Right cardiac atrium (tissue), 5 donors: ENCODE results near the gene B3GNT7. TPM values are rescaled to one million over a fixed set of nuclear protein-coding genes. Genes with fewer than 3 reads are reported as not detected.
"Not testable (repeated sequence)": the region's sequence is repeated elsewhere in the genome, so short reads cannot be mapped to it uniquely, and the experiment has no call there.

ENCODE experiments used
- ATAC-seq, 2 donors: fragments of 200-7000 bp; cut with Tn5 transposase; one replicate each; pipeline versions ENCODE4 v1.8.0 to v1.9.1; 2020; ENCODE audit warnings: moderate library complexity in 2 of 2, mild to moderate bottlenecking in 1 of 2
- DNase-seq, 3 donors: peaks; one replicate each; pipeline ENCODE4 v3.0.0-alpha.2; 2020
- H3K27ac ChIP-seq: one replicate; pipeline ENCODE4 v1.5.1; 2013; ENCODE audit warnings: mild to moderate bottlenecking, low read length, control low read depth, moderate library complexity
- H3K27me3 ChIP-seq: one replicate; pipeline ENCODE4 v1.6.1; 2013; ENCODE audit not compliant: control insufficient read depth, insufficient read depth
- H3K4me1 ChIP-seq: one replicate; pipeline ENCODE4 v1.6.1; 2013; ENCODE audit warnings: low read length; ENCODE audit not compliant: control insufficient read depth, insufficient read depth
- H3K4me3 ChIP-seq: one replicate; pipeline ENCODE4 v1.5.1; 2013; ENCODE audit warnings: low read length, control low read depth
- H3K9me3 ChIP-seq: one replicate; pipeline ENCODE4 v1.6.1; 2013; ENCODE audit warnings: low read length; ENCODE audit not compliant: control insufficient read depth
- WGBS: extraction: QIAGEN DNeasy Blood & Tissue Kit; methylation state at CpG from one replicate; pipeline ENCODE4 v1.1.7; 2013; 5-methylcytosine and 5-hydroxymethylcytosine counted together
- intact Hi-C, 4 donors: fragments of 100-400 bp; cut with DNase I; formaldehyde crosslinking; loops; one replicate each; pipeline versions ENCODE4 v1.11.0 to v1.14.0; 2022 to 2023
- long read RNA-seq, 4 donors: library from polyadenylated mRNA; unstranded; transcript quantifications; one replicate each; pipeline ENCODE4 v2.0.0, GENCODE V29; 2020 to 2021
- polyA plus RNA-seq: library from polyadenylated mRNA; stranded (reverse); fragments of 200-250 nt; gene quantifications from one replicate; pipeline ENCODE4 v1.2.3, GENCODE V29; 2013
- total RNA-seq, 4 donors: library from RNA; stranded (reverse); fragmentation: NEBNext Ultra II Directional; extraction: Animal tissue kit (Norgen Biotek cat#: 25700); gene quantifications; one replicate each; pipeline ENCODE4 v1.2.1, GENCODE V29; 2021
- donor health status: healthy with polysubstance abuse.
- donor health status: DM: no; HTN: yes; CAD: no.
- donor health status: DM: no; HTN: no; CAD: no.
- donor health status: DM: no; HTN: yes; CAD: no; lungs with severe emphysema.
- donor health status: DM: yes; HTN: yes; CAD: no.

B3GNT7 gene
- 1 to 10 TPM; 4.1 to 7.3 (median 5.9) TPM for total RNA-seq
- 2.5 TPM for polyA plus RNA-seq
- long read RNA-seq, donor 1, transcript B3GNT7-201 (2 exons, 3,706 nt): major isoform, 6 of 9 reads
- long read RNA-seq, donor 1, partial matches to known transcripts: 0 of 9 reads
- long read RNA-seq, donor 1, other reads (novel, unspliced or antisense): 3 of 9 reads
- long read RNA-seq, donor 2, partial matches to known transcripts: 0 of 3 reads
- long read RNA-seq, donor 2, other reads (novel, unspliced or antisense): 0 of 3 reads
- long read RNA-seq, donor 3, partial matches to known transcripts: 0 of 2 reads
- long read RNA-seq, donor 3, other reads (novel, unspliced or antisense): 2 of 2 reads
- long read RNA-seq, donor 4, partial matches to known transcripts: 0 of 2 reads
- long read RNA-seq, donor 4, other reads (novel, unspliced or antisense): 1 of 2 reads

DNA sequence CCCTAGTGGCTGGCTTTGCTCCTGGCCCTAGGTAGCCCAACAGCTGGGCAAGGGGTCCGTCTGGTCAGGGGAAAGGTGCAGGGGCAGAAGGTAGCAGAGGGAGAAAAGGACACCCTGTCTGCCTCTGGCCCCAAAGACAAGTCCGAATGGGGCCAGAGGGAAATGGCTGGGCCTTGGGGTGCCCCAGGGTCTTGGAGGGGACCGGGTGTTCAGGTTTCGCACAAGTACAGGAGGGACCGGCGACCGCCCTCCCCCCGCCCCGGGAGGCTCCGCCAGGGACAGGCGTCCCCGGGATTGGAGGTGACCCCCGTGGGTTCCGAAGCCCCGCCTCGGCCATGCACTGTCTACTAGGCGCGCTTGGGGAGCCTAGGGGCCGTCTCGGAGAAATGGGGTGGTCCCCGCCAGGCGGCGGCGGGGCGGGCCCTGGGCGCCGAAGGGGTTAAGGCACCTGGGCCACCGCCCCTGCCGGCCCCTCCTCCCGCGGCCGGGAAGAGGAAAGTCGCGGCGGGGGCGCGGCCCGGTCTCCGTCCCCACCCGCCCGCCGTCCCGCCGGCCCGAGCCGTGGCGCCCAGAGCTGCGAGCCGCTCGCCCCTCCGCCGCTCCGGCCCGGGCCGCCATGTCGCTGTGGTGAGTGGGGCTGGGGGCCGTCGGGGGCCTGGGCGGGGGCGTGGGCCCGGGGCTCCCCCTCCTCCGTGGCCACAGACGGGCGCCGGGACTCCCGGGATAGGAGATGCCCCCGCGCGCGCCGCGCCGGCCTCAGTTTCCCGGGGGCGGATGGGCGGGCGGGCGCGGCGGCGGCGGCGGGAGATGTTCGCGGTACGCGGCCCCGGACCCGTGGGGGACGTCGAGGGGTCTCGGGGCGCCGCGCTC lies at the start of gene B3GNT7:
TSS of gene B3GNT7 (plus strand) at position 523 of the 870 bp plus-strand sequence. CDS start at position 617, 94 bp downstream.
- ATAC-seq (no peak), DNase-seq (no peak)
- intact Hi-C loops: loop anchor here in 3 of 4 donors (2.0 to 10.0 kb wide), 3 partner anchors 98 to 101 kb away; no protein-coding TSS in a partner anchor
- Histone ChIP-seq H3K4me1 (peaks cover 4% of the 10 kb centered on the region), H3K27ac (no peak within 1 kb of the TSS), H3K4me3 (peak within 1 kb of the TSS; percentile 73), H3K27me3 (no peaks in the 10 kb centered on the region), H3K9me3 (no peaks in the 10 kb centered on the region)
- 4% methylated on average over 95 of the region's 95 CpGs for WGBS

DNA sequence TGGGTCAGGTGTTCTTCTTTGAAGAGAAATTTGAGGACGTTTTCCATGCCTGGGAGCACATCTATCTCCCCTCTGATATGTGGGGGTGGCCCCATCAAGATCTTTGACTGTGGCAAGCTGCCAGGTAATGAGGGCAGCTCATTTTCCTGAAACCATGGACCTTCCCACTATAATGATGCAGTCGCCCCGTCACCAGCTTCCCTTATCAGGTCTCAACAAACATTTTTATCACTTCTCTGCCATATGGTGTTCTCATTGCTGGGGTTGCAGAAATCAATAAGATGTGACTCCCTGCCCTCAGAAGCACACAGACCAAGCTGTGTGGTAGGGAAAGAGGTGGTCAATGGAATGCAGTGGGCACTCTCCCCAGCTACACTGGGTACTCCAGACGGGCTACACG lies 48.4 kb upstream of the B3GNT7 start:
- DNase-seq: no peak

DNA sequence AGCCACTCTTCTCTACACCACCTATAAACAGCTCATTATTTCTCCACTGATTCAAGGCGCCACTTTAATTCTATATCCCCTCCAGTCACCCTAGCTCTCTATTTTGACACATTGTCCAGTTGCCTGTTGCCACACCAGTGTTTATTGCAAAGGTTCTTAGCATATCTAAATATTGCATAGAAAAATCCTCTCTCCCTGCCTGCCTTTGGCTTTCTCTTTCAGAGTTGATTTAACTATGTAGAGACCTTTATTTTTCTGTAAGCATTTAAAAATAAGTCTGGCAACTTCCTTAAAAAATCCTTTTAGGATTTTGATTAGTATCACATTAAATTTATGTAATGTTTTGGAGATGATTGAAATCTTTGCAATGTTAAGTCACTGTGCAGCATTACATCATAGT lies 47.9 kb upstream of the B3GNT7 start:
- no peak for DNase-seq
- no peaks in the 10 kb centered on the region for H3K9me3 ChIP-seq
- no peak for ATAC-seq
- peaks cover 1% of the 10 kb centered on the region for H3K4me1 ChIP-seq
- WGBS: 96% methylated on average over 1 of the region's 1 CpG
- no peak overlapping the region for H3K4me3 ChIP-seq
- intact Hi-C loops: no loop called here
- no peak overlapping the region for H3K27ac ChIP-seq
- no peaks in the 10 kb centered on the region for H3K27me3 ChIP-seq

More for the DNA sequence above, 48.4 kb upstream of the B3GNT7 start:
- Histone ChIP-seq H3K4me3 (no peak overlapping the region), H3K27me3 (no peaks in the 10 kb centered on the region), H3K4me1 (peaks cover 1% of the 10 kb centered on the region), H3K27ac (no peak overlapping the region), H3K9me3 (no peaks in the 10 kb centered on the region)
- 71% methylated on average over 5 of the region's 5 CpGs for WGBS
- intact Hi-C loops: no loop called here
- no peak for ATAC-seq

GRCh38 chr2:231348173-231348572 lies 47.3 kb upstream of the B3GNT7 start:
- no peak overlapping the region for H3K27ac ChIP-seq
- DNase-seq: no peak
- peak in 1 of 2 donors; percentile 11 for ATAC-seq
- H3K9me3 ChIP-seq: no peaks in the 10 kb centered on the region
- WGBS: 65% methylated on average over 2 of the region's 2 CpGs
- peaks cover 1% of the 10 kb centered on the region for H3K4me1 ChIP-seq
- no peak overlapping the region for H3K4me3 ChIP-seq
- intact Hi-C loops: no loop called here
- no peaks in the 10 kb centered on the region for H3K27me3 ChIP-seq

GRCh38 chr2:231348704-231349373 lies 46.7 kb upstream of the B3GNT7 start:
- Histone ChIP-seq H3K27me3 (no peaks in the 10 kb centered on the region), H3K27ac (no peak overlapping the region), H3K4me1 (peaks cover 1% of the 10 kb centered on the region), H3K9me3 (no peaks in the 10 kb centered on the region), H3K4me3 (no peak overlapping the region)
- WGBS: 39% methylated on average over 5 of the region's 5 CpGs
- DNase-seq: no peak
- intact Hi-C loops: no loop called here
- peak; percentile 16 to 41 for ATAC-seq

GRCh38 chr2:231349374-231349735 lies 46.2 kb upstream of the B3GNT7 start:
- H3K27me3 ChIP-seq, intact Hi-C loops, H3K27ac ChIP-seq, H3K4me3 ChIP-seq, ATAC-seq, H3K9me3 ChIP-seq, H3K4me1 ChIP-seq, DNase-seq: not testable (repeated sequence)
- WGBS: 87% methylated on average over 10 of the region's 10 CpGs

DNA sequence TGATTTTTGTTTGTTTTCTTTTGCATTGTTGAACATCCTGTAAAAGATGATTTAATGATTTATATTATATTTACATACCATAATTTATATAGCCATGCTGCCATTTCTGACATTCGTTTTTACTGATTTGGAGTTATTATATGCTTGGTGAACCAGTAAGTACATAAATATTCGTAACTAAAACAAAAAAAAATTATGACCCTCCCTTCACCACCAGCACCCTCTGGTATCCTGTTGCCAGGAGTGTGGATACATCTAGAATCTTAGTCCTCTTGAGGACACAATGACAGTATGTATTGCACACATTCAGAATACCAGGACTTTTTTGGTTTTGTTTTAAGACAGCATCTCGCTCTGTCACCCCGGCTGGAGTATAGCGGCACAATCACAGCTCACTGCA lies 43.9 kb upstream of the B3GNT7 start:
- Histone ChIP-seq H3K4me3 (no peak overlapping the region), H3K9me3 (no peaks in the 10 kb centered on the region), H3K4me1 (peaks cover 1% of the 10 kb centered on the region), H3K27ac (no peak overlapping the region), H3K27me3 (no peaks in the 10 kb centered on the region)
- DNase-seq (no peak), ATAC-seq (no peak)
- intact Hi-C loops: no loop called here
- 95% methylated on average over 5 of the region's 5 CpGs for WGBS

DNA sequence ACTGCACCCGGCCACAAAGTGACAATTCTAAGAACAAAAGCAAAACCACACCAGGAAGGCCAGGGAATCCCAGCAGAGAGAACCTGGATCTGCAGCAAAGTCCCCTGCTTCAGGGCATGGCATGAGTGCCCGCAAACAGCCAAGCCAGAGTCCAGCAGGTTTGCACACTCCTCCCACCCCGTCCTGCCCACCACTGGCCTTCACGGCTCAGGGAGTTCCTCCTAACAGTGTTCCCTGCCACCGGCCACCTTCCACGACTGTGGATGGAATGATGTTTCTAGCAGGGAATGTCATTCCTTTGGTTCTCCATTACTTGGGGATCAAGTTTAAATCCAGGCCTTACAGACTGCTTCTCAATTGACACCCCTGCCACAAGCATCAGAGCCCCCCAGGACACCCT lies 42.0 kb upstream of the B3GNT7 start:
- H3K27ac ChIP-seq: no peak overlapping the region
- no peaks in the 10 kb centered on the region for H3K9me3 ChIP-seq
- no peak overlapping the region for H3K4me3 ChIP-seq
- ATAC-seq: no peak
- intact Hi-C loops: no loop called here
- 94% methylated on average over 5 of the region's 6 CpGs for WGBS
- no peaks in the 10 kb centered on the region for H3K27me3 ChIP-seq
- DNase-seq: no peak
- no peaks in the 10 kb centered on the region for H3K4me1 ChIP-seq

- DNase-seq: peak in 1 of 3 donors; percentile 69
- no peaks in the 10 kb centered on the region for H3K9me3 ChIP-seq
- H3K4me3 ChIP-seq: no peak overlapping the region
- 55% methylated on average over 28 of the region's 28 CpGs for WGBS
- intact Hi-C loops: no loop called here
- no peaks in the 10 kb centered on the region for H3K27me3 ChIP-seq
- H3K27ac ChIP-seq: peak overlapping the region; percentile 14
- H3K4me1 ChIP-seq: no peaks in the 10 kb centered on the region
- ATAC-seq: peak; percentile 34 to 58
Observed at GRCh38 chr2:231355508-231356465, 39.7 kb upstream of the B3GNT7 start.

DNA sequence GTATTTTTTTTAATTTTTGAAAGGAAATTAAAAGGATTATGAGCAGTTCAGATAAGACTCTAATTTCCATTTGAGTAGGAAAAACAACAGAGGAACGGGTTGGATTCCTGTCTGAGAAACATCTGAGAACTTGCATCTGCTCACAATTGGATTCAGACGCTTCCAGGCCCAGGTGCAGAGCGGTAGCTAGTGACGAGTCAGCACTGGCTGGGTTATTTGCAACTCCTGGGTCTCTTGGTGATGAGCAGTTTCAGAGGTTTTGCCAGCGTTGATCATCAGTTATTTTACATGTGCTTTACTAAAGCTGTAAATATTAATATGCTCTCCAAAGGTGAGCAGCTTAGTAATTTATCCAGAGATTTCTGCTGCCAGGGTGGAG lies 39.1 kb upstream of the B3GNT7 start:
- H3K9me3 ChIP-seq: no peaks in the 10 kb centered on the region
- DNase-seq (no peak), ATAC-seq (no peak)
- intact Hi-C loops: no loop called here
- H3K4me3 ChIP-seq: no peak overlapping the region
- no peaks in the 10 kb centered on the region for H3K4me1 ChIP-seq
- no peaks in the 10 kb centered on the region for H3K27me3 ChIP-seq
- WGBS: 62% methylated on average over 5 of the region's 5 CpGs
- no peak overlapping the region for H3K27ac ChIP-seq
